GM15510 (cell line): Measurements from ENCODE around the gene PPM1K.

Experiments
- POLR2A ChIP-seq: IDR thresholded peaks from 3 replicates; pipeline ENCODE4 v1.6.1; 2011; ENCODE audit warnings: borderline replicate concordance; ENCODE audit not compliant: insufficient read length; ENCODE audit errors: extremely low read depth

PPM1K gene

GRCh38 chr4:88283661-88284438 is 511 bp downstream of the PPM1K start:
- TF ChIP-seq POLR2A: peak; percentile 32

GRCh38 chr4:88280228-88280795 is 4.0 kb downstream of the PPM1K start:
- no peak for TF ChIP-seq POLR2A

GRCh38 chr4:88277711-88278225 is 6.6 kb downstream of the PPM1K start:
- no peak for TF ChIP-seq POLR2A

- no peak for TF ChIP-seq POLR2A
These were observed 7.2 kb downstream of the PPM1K start for GRCh38 chr4:88276952-88277710.

- no peak for TF ChIP-seq POLR2A
These were observed 8.3 kb downstream of the PPM1K start for GRCh38 chr4:88275949-88276515.

- TF ChIP-seq POLR2A: no peak
These were observed 8.8 kb downstream of the PPM1K start for GRCh38 chr4:88275516-88275915.

GRCh38 chr4:88268913-88269312 is 15.4 kb downstream of the PPM1K start:
- TF ChIP-seq POLR2A: no peak

GRCh38 chr4:88264336-88264735 is 20.0 kb downstream of the PPM1K start:
- no peak for TF ChIP-seq POLR2A

- no peak for TF ChIP-seq POLR2A
These were observed 26.6 kb downstream of the PPM1K start for GRCh38 chr4:88257726-88258125.

GRCh38 chr4:88255111-88255510 is 29.2 kb downstream of the PPM1K start:
- no peak for TF ChIP-seq POLR2A

- TF ChIP-seq POLR2A: no peak
These were observed 32.4 kb downstream of the PPM1K start for GRCh38 chr4:88251924-88252323.

- TF ChIP-seq POLR2A: no peak
These were observed 37.2 kb downstream of the PPM1K start for GRCh38 chr4:88247148-88247547.

GRCh38 chr4:88246600-88246999 is 37.8 kb downstream of the PPM1K start:
- no peak for TF ChIP-seq POLR2A

GRCh38 chr4:88244816-88245579 is 39.4 kb downstream of the PPM1K start:
- no peak for TF ChIP-seq POLR2A

- no peak for TF ChIP-seq POLR2A
These were observed 40.3 kb downstream of the PPM1K start for GRCh38 chr4:88244056-88244455.

GRCh38 chr4:88242144-88242543 is 42.2 kb downstream of the PPM1K start:
- TF ChIP-seq POLR2A: no peak
